Loucy (cell line): ENCODE data around the gene MAP2K1.

ENCODE experiments used
- CTCF ChIP-seq: fragments of 200-600 bp; sonication (generic); conservative IDR thresholded peaks from 2 replicates; pipeline ENCODE4 v1.5.1; 2014; ENCODE audit warnings: mild to moderate bottlenecking, antibody characterized with exemption, low read length
- EZH2phosphoT487 ChIP-seq: fragments of 200-600 bp; IDR thresholded peaks from 2 replicates; pipeline ENCODE4 v1.6.1; 2018; ENCODE audit warnings: antibody characterized with exemption, mild to moderate bottlenecking, moderate library complexity, borderline replicate concordance

GRCh38 chr15:66390678-66391077 lies 4.0 kb downstream of the MAP2K1 start:
- TF ChIP-seq CTCF, result no peak
- no peak for TF ChIP-seq EZH2phosphoT487
